ENCODE results near the gene BID. TPM values are rescaled to one million over a fixed set of nuclear protein-coding genes. Genes with fewer than 3 reads are reported as not detected.
"Not testable (repeated sequence)": the region's sequence is repeated elsewhere in the genome, so short reads cannot be mapped to it uniquely, and the experiment has no call there.

BID gene
- total RNA-seq, 8 experiments from 2014 or later: 9.1 to 40.2 (median 16.9) TPM

GRCh38 chr22:17712441-17712840, 61.8 kb downstream of the BID start:
- in situ Hi-C loops (cut with MboI; ENCODE audit: low pct_unique_long_range_greater_than_20kb in 2 of 9, low sequenced_read_pairs in 9 of 9, unreplicated experiment in 9 of 9): loop anchor here in 1 of 9 experiments (25.0 kb wide), 1 partner anchor 100 kb away; no protein-coding TSS in a partner anchor
- no peak for ATAC-seq (replicated peaks in 6 of 8)
- H3K4me1 ChIP-seq (replicated peaks in 1 of 2): no peaks in the 10 kb centered on the region
- 61 to 100% (median 93%) methylated on average over 1 to 2 of the region's 2 CpGs; no CpG with 5 or more reads in 1 of the 10 experiments for WGBS, 10 experiments
- H3K27ac ChIP-seq: no peak overlapping the region
- no peak overlapping the region for H3K4me3 ChIP-seq

DNA sequence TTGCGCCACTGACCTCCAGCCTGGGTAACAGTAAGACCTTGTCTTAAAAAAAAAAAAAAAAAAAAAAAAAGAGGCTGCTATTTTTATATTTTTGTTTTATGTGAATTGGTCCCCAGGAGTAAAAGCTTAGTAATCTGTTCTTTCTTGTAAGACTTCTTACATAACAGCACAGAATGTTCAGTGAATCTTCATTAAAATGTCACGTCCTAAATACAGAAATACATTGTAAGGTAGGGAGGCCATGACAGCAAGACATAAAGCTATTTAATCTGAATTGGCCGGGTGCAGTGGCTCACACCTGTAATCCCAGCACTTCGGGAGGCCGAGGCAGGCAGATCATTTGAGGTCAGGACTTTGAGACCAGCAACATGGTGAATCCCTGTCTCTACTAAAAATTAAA, 64.2 kb downstream of the BID start:
- in situ Hi-C loops (cut with MboI; ENCODE audit: low pct_unique_long_range_greater_than_20kb in 2 of 9, low sequenced_read_pairs in 9 of 9, unreplicated experiment in 9 of 9): loop anchor here in 1 of 9 experiments (25.0 kb wide), 1 partner anchor 102 kb away; no protein-coding TSS in a partner anchor

GRCh38 chr22:17707526-17707925, 66.7 kb downstream of the BID start:
- in situ Hi-C loops (cut with MboI; ENCODE audit: low pct_unique_long_range_greater_than_20kb in 2 of 9, low sequenced_read_pairs in 9 of 9, unreplicated experiment in 9 of 9): loop anchor here in 1 of 9 experiments (25.0 kb wide), 1 partner anchor 105 kb away; no protein-coding TSS in a partner anchor
- H3K4me3 ChIP-seq: no peak overlapping the region
- no peak for ATAC-seq (replicated peaks in 6 of 8)
- H3K27ac ChIP-seq: no peak overlapping the region
- 0 to 84% (median 67%) methylated on average over 1 to 3 of the region's 3 CpGs for WGBS, 10 experiments
- peaks cover 0 to 3% of the 10 kb centered on the region in 2 donors for H3K4me1 ChIP-seq (replicated peaks in 1 of 2)

More for the DNA sequence above, 64.2 kb downstream of the BID start:
- Histone ChIP-seq H3K27ac (no peak overlapping the region), H3K4me1 (replicated peaks in 1 of 2) (peaks cover 0 to 3% of the 10 kb centered on the region in 2 donors), H3K4me3 (no peak overlapping the region)
- no peak for ATAC-seq (replicated peaks in 6 of 8)
- 58 to 100% (median 96%) methylated on average over 1 to 5 of the region's 5 CpGs; no CpG with 5 or more reads in 1 of the 10 experiments for WGBS, 10 experiments

- Histone ChIP-seq H3K27ac (no peak overlapping the region), H3K4me3 (peak overlapping the region in 1 of 5 donors; percentile 12), H3K4me1 (replicated peaks in 1 of 2) (peaks cover 0 to 3% of the 10 kb centered on the region in 2 donors)
- WGBS, 10 experiments: 0 to 100% (median 83%) methylated on average over 1 of the region's 1 CpG; no CpG with 5 or more reads in 2 of the 10 experiments
- in situ Hi-C loops (cut with MboI; ENCODE audit: low pct_unique_long_range_greater_than_20kb in 2 of 9, low sequenced_read_pairs in 9 of 9, unreplicated experiment in 9 of 9): loop anchor here in 1 of 9 experiments (25.0 kb wide), 1 partner anchor 105 kb away; no protein-coding TSS in a partner anchor
- peak in 3 of 8 experiments; percentile 10 to 24 (median 19) for ATAC-seq (replicated peaks in 6 of 8)
Measured at GRCh38 chr22:17706947-17707346, 67.3 kb downstream of the BID start.

GRCh38 chr22:17705951-17706900, 68.0 kb downstream of the BID start:
- in situ Hi-C loops (cut with MboI; ENCODE audit: low pct_unique_long_range_greater_than_20kb in 2 of 9, low sequenced_read_pairs in 9 of 9, unreplicated experiment in 9 of 9): loop anchor here in 1 of 9 experiments (25.0 kb wide), 1 partner anchor 106 kb away; no protein-coding TSS in a partner anchor
- Histone ChIP-seq H3K4me3 (peak overlapping the region in 1 of 5 donors; percentile 12), H3K4me1 (replicated peaks in 1 of 2) (peaks cover 0 to 3% of the 10 kb centered on the region in 2 donors), H3K27ac (no peak overlapping the region)
- ATAC-seq (replicated peaks in 6 of 8): peak; percentile 74 to 100 (median 98)
- WGBS, 10 experiments: 20 to 80% (median 63%) methylated on average over 3 to 9 of the region's 9 CpGs; no CpG with 5 or more reads in 2 of the 10 experiments

- ATAC-seq (replicated peaks in 6 of 8): no peak
- Histone ChIP-seq H3K27ac (no peak overlapping the region), H3K4me1 (replicated peaks in 1 of 2) (peaks cover 0 to 3% of the 10 kb centered on the region in 2 donors), H3K4me3 (no peak overlapping the region)
- WGBS, 10 experiments: 80 to 100% (median 98%) methylated on average over 1 to 7 of the region's 7 CpGs; no CpG with 5 or more reads in 3 of the 10 experiments
- in situ Hi-C loops (cut with MboI; ENCODE audit: low pct_unique_long_range_greater_than_20kb in 2 of 9, low sequenced_read_pairs in 9 of 9, unreplicated experiment in 9 of 9): loop anchor here in 1 of 9 experiments (25.0 kb wide), 1 partner anchor 107 kb away; no protein-coding TSS in a partner anchor
Measured at GRCh38 chr22:17705546-17705945, 68.7 kb downstream of the BID start.

- in situ Hi-C loops (cut with MboI; ENCODE audit: low pct_unique_long_range_greater_than_20kb in 2 of 9, low sequenced_read_pairs in 9 of 9, unreplicated experiment in 9 of 9): loop anchor here in 1 of 9 experiments (25.0 kb wide), 1 partner anchor 108 kb away; no protein-coding TSS in a partner anchor
- Histone ChIP-seq H3K4me3 (no peak overlapping the region), H3K4me1 (replicated peaks in 1 of 2) (peaks cover 0 to 3% of the 10 kb centered on the region in 2 donors), H3K27ac (no peak overlapping the region)
- WGBS, 10 experiments: 100% methylated on average over 1 to 2 of the region's 2 CpGs; no CpG with 5 or more reads in 5 of the 10 experiments
- no peak for ATAC-seq (replicated peaks in 6 of 8)
Measured at GRCh38 chr22:17703811-17704210, 70.5 kb downstream of the BID start.

GRCh38 chr22:17700778-17701177, 73.5 kb downstream of the BID start:
- in situ Hi-C loops (cut with MboI; ENCODE audit: low pct_unique_long_range_greater_than_20kb in 2 of 9, low sequenced_read_pairs in 9 of 9, unreplicated experiment in 9 of 9): loop anchor here in 1 of 9 experiments (25.0 kb wide), 1 partner anchor 112 kb away; no protein-coding TSS in a partner anchor
- Histone ChIP-seq H3K27ac (no peak overlapping the region), H3K4me3 (no peak overlapping the region), H3K4me1 (replicated peaks in 1 of 2) (no peaks in the 10 kb centered on the region)
- 0 to 75% (median 35%) methylated on average over 2 to 3 of the region's 3 CpGs for WGBS, 10 experiments
- ATAC-seq (replicated peaks in 6 of 8): peak in 1 of 8 experiments; percentile 44

DNA sequence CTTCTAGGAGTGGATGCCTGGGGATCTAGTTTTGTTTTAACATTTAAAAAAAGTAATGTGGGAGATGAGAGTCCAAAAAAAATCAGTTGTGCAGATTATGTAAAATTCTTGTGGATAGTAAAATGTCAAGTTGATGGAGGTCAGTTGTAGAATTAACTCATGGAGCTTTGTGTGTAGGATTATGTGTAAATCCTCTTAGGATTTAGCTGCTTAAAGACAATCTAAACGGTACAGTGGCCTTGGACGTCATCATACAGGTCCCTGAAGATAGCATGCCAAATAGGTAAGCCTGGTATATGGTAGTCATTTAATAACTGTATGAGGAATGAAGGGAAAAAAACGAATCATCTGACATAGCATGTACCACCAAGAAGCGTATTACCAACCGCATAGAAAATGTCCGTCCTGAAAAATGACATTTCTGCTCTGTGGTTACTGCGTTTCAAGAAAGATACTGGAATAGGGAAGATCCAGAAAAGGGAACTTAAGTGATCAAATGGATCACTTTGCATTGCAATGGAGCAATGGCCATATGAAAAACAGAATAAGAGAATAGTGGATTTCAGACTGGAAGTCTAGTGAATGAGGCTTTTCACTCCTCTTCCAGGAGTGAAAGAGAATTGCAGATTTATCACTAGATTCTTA, 74.5 kb downstream of the BID start:
- H3K4me3 ChIP-seq: no peak overlapping the region
- in situ Hi-C loops (cut with MboI; ENCODE audit: low pct_unique_long_range_greater_than_20kb in 2 of 9, low sequenced_read_pairs in 9 of 9, unreplicated experiment in 9 of 9): loop anchor here in 2 of 9 experiments (25.0 kb wide), 2 partner anchors 112 to 113 kb away; no protein-coding TSS in a partner anchor
- no peak overlapping the region for H3K27ac ChIP-seq
- H3K4me1 ChIP-seq (replicated peaks in 1 of 2): no peaks in the 10 kb centered on the region
- ATAC-seq (replicated peaks in 6 of 8): no peak
- 84 to 100% (median 87%) methylated on average over 3 to 7 of the region's 7 CpGs; no CpG with 5 or more reads in 2 of the 10 experiments for WGBS, 10 experiments

- Histone ChIP-seq H3K4me3 (no peak overlapping the region), H3K27ac (no peak overlapping the region), H3K4me1 (replicated peaks in 1 of 2) (no peaks in the 10 kb centered on the region)
- in situ Hi-C loops (cut with MboI; ENCODE audit: low pct_unique_long_range_greater_than_20kb in 2 of 9, low sequenced_read_pairs in 9 of 9, unreplicated experiment in 9 of 9): loop anchor here in 1 of 9 experiments (25.0 kb wide), 1 partner anchor 112 kb away; no protein-coding TSS in a partner anchor
- ATAC-seq (replicated peaks in 6 of 8): no peak
Measured at GRCh38 chr22:17698948-17699347, 75.3 kb downstream of the BID start.

DNA sequence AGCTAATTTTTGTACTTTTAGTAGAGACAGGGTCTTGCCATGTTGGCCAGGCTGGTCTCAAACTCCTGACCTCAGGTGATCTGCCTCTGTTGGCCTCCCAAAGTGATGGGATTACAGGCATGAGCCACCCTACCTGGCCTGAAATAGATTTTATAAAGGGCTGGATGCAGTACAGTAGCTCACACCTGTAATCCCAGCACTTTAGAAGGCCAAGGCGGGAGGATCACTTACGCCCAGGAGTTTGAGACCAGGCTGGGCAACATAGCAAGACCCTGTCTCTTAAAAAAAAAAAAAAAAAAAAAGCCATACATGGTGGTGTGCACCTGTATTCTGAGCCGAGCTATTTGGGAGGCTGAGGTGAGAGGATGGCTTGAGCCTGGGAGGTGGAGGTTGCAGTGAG, 76.0 kb downstream of the BID start:
- in situ Hi-C loops (cut with MboI; ENCODE audit: low pct_unique_long_range_greater_than_20kb in 2 of 9, low sequenced_read_pairs in 9 of 9, unreplicated experiment in 9 of 9): loop anchor here in 1 of 9 experiments (25.0 kb wide), 1 partner anchor 111 kb away; no protein-coding TSS in a partner anchor
- ATAC-seq (replicated peaks in 6 of 8); H3K4me1 ChIP-seq (replicated peaks in 1 of 2); H3K4me3 ChIP-seq; H3K27ac ChIP-seq: not testable (repeated sequence)
- WGBS, 10 experiments: 100% methylated on average over 1 to 3 of the region's 3 CpGs; no CpG with 5 or more reads in 2 of the 10 experiments

- in situ Hi-C loops (cut with MboI; ENCODE audit: low pct_unique_long_range_greater_than_20kb in 2 of 9, low sequenced_read_pairs in 9 of 9, unreplicated experiment in 9 of 9): loop anchor here in 1 of 9 experiments (25.0 kb wide), 1 partner anchor 110 kb away; no protein-coding TSS in a partner anchor
- not testable (repeated sequence) for H3K4me1 ChIP-seq (replicated peaks in 1 of 2); H3K27ac ChIP-seq; ATAC-seq (replicated peaks in 6 of 8); H3K4me3 ChIP-seq
- 80 to 100% (median 90%) methylated on average over 1 to 10 of the region's 10 CpGs; no CpG with 5 or more reads in 1 of the 10 experiments for WGBS, 10 experiments
Measured at GRCh38 chr22:17697196-17697595, 77.1 kb downstream of the BID start.
